GM18505 (cell line): ENCODE measurements around the gene TIMM44.

ENCODE experiments used
- ATAC-seq: cut with Tn5 transposase; IDR thresholded peaks from one replicate; pipeline ENCODE4 v1.9.1; 2021; ENCODE audit not compliant: unreplicated experiment
- POLR2A ChIP-seq: IDR thresholded peaks from 4 replicates; pipeline ENCODE4 v1.6.1; 2011; ENCODE audit warnings: borderline replicate concordance; ENCODE audit not compliant: insufficient read depth, insufficient read length; ENCODE audit errors: extremely low read depth

The TIMM44 gene

DNA sequence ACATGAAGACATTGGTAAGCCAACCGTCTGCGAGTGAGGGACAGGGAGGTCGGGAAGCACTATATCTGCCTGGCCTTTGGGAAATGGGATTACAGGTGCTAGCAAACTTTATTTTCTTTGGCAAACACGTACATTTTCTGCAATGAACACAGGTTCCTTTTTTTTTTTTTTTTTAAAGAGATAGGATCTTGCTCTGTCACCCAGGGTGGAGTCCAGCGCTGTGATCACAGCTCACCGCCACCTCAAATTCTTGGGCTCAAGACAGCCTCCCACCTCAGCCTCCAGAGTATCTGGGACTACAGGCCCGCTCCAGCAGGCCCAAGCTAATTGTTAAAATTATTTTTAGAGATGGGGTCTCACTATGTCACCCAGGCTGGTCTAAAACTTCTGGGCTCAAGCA, 37.7 kb upstream of the TIMM44 start:
- no peak for TF ChIP-seq POLR2A
- ATAC-seq, result no peak

DNA sequence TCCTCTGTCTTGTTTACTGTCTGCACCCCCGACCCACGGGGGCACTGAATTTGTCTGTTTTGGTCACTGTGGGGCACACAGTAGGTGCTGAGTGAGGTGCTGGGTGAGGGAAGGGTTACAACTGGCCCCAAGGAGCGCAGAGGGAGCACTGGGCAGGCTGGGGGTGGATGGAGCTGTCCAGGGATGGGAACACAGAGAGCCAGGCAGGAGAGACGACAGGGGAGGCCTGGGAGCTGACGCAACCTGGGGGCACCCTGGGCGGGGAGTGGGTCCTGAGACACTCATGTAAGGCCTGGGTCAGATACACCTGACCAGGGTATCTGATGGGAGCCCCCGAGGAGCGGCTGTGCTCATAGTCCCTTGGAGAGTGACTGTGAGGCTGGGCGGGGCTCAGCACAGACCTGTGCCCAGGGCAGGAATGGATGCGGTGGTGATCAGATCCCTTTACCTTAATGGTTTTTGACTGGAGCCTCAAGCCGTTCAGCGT, 37.2 kb upstream of the TIMM44 start:
- TF ChIP-seq POLR2A, result no peak
- ATAC-seq, result no peak

DNA sequence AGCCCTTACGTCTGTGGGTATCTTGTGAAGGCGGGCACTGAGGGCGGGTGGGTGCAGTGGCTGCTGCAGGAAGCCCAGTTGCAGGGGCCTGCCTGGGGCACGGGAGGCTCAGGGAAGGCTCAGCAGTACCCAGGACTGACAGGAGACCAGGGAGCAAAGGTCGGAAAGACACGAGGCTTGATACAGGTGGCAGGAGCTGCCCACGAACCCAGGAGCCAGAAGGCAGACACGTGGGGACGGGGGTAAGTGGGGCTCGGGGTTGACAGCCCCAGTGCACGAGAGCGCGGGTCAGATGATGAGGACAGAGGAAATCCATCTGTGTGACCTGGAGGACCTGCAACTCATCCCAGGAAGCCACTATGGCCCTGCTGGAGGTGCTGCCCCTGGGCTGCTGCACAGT, 36.7 kb upstream of the TIMM44 start:
- ATAC-seq, result no peak
- TF ChIP-seq POLR2A, result no peak

DNA sequence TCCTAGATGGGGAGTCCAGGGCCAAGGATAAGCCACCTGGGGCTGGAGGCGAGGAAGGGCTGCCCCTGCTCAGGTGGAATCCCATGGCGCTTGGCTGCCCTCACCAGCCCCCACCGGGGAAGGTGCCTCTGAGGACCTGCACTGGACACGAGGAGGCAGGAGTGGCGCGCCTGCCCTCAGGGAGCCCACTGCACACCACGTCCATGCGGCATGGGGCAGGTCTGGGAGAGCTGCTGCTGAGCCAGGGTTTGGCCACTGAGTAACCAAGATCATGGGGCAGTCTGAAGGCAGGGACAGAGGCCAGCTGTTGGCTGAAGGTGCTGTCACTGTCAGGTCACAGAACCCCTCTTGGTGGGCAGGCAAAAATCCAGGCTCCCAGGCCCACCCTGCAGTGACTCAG, 36.1 kb upstream of the TIMM44 start:
- no peak for ATAC-seq
- TF ChIP-seq POLR2A, result no peak

DNA sequence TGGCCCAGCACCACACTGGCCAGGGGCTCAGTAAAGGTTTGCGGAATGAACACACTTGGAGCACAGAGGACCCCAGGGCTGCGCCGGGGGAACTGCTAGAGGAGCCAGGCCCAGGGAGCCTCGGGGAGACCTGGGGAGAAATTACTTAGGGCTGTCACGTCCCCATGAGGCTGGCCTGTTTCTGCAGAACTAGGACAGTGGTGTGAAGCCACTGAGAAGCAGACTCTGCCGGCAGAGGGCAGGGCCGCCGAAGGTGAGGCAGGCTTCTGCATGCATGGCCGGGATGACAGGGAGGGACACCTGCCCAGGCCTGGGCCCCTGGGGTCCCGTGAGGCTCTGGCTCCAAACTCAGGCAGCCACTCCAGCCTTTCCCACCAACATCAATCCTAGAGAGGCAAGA, 35.5 kb upstream of the TIMM44 start:
- no peak for ATAC-seq
- TF ChIP-seq POLR2A, result no peak

DNA sequence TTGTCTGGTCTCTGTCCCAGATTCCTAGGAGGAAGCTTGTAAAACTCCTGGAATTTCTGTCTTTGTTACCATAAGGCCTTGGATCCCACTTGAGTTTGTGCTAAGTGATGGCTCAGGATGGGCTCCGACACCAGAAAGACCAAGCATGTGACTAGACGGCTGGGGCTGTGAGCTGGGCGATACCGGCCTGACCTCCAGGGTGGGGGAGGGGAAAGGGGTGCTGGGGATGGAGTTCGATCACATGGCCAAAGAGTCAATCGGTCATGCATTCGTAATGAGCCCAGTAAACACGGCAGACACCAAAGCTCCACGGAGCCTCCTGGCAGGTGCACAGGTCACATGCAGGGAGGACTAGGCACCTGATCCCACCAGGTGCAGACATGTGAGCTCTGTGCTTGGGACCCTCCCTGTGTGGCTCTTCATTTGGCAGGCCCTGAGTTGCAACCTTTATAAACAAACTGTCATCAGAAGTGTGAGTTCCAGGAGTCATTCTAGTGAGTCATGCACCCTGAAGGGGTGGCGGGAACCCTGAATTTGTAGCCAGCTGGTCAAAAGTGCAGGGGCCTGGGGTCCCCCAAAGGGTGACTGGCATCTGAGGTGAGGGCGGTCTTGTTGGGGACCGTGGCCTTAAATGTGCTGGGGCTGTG, 34.8 kb upstream of the TIMM44 start:
- TF ChIP-seq POLR2A, result no peak
- ATAC-seq, result no peak

DNA sequence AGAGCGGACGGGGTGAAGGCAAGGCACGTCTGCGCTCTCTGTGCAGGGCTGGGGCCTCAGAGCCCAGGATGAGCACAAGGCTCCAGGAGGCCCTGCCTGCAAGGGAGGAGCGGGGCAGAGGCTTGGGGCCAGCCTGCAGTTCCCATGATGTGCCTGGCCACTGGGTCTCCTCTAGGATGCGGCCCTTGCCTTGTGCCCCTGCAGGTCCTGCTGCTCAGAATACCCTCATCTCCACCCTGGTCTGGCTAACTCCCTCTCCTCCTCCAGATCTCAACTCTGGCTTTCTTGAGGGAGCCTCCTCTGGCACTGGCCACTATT, 34.2 kb upstream of the TIMM44 start:
- TF ChIP-seq POLR2A, result no peak
- ATAC-seq, result no peak

DNA sequence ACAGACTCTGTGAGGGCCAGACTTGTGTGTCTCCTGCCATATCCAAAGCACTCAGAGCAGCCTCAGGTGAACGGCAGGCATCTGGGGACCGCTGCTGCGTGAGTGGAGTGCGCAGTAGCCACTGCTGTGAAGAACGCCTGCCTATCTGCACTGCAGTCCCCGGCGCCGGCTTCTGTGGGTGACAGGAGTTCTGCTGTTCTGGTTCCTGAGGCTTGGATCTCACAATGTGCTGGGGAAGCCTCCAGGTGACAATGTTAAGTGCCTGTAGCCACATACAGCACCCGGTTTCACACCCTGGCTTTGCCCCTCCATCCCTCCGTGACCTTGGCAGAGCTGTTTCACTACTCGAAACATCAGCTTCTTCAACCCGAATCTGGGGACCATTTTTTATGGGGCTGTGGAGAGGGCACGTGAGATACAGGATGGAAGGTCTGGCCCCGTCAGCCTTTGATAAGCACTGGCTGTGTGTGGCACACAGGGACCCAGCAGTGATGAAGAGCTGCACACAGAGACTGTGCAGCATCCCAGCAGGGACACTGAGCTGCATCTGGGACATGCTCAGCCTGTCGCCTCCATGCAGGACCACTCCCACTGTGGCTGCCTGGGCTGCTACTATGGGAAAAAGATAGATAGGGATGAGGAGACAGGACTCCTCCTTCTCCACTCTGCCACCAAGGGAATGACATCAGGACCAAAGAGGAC, 33.7 kb upstream of the TIMM44 start:
- ATAC-seq, result no peak
- TF ChIP-seq POLR2A, result no peak

DNA sequence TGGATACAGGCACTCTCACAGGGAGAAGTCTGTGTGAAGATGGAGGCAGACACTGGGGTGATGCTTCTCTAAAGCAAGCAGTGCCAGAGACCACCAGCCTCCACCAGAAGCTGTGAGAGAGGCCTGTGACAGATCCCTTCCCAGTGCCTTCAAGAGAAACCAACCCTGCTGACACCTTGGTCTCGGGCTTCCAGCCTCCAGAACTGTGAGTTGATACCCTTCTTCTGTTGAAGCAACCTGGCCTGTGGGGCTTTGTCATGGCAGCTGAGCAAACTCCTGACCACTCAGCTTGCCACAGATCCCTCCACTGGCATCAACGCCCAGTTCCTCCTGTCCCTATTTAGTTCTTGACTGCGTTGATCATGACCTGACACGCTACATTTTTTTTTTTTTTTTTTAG, 33.0 kb upstream of the TIMM44 start:
- TF ChIP-seq POLR2A, result no peak
- ATAC-seq, result no peak

DNA sequence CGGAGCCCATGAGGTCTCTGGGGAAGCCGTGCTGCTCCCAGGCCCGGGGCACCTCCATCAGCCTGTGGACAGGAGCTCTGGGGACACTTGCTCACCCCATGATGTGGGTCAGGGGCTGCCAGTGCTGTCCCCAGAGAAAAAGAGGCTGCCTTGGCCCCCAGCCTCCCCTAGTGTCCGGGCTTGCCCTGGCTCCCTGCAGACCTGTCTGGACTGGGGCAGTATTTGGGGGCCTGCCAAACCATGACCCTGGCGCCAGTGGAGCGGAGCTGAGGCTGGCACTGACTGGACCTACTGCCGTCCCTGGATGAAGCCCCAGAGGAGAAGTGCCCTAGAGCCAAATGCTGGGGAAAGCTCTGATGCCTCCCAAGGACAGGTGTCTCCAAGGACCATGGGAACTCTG, 31.6 kb upstream of the TIMM44 start:
- ATAC-seq, result no peak
- TF ChIP-seq POLR2A, result no peak

DNA sequence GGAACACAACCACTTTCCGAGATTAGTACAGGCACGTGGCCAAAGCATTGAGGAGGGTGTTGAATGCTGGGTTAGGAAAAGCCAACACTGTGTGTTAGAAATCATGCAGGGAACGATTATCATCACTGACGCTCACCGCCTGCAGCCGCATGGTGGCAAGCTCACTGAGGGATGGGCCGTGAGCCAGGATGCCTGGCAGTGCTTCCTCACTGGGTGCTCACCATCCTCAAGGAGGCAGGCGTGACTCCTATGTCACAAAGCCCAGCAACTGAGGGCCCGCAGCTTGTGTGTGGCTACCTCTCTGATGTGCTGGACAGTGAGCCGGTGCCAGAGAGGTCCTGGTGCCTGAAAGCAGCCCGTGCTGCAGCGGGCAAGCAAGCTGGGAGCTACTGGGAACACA, 30.4 kb upstream of the TIMM44 start:
- ATAC-seq, result no peak
- no peak for TF ChIP-seq POLR2A

DNA sequence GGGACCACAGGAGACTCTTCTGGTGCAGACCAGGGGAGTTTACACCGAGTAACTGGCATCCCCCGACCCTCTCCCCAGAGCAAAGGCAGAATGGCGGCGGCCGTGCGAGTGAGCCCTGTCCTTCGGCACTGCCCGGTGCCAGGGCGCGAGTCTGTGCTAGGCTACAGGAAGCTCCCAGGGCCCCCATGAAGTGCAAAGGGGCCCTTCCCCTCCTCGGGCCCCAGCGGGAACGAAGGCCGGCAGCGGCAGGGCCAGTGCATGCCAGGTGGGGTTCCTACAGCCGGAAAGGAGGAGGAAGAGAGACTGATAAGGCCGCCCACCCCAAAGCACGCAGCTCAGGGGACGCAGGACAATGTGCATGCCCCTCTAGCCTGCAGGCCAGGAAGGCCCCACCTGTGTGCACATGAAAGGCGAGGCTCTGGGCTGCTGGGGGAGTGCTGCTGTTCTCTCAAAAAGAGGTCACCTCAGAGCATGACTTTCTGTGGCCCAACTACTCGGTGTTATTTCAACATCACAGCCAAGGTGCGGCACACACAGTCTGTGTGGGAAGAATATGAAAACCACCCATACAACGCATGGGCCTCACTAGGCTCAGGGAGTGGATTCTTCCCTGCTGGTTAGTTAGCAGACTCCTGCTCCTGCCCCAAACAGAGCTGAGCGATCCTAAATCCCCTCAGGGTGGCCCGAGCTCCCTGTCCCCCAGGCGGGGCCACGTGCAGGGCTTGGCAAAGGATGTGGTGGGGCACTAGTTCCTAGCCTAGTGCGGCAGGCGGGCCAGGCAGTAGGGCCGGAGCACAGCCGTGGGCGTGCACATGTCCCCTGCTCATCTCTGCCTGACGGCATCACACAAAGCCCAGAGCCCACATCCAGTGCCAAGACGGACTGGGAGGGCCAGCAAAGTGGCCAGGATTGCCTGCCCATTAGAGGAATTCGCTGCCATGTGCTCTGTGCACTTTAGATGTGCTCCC, 28.4 kb upstream of the TIMM44 start:
- no peak for TF ChIP-seq POLR2A
- no peak for ATAC-seq

DNA sequence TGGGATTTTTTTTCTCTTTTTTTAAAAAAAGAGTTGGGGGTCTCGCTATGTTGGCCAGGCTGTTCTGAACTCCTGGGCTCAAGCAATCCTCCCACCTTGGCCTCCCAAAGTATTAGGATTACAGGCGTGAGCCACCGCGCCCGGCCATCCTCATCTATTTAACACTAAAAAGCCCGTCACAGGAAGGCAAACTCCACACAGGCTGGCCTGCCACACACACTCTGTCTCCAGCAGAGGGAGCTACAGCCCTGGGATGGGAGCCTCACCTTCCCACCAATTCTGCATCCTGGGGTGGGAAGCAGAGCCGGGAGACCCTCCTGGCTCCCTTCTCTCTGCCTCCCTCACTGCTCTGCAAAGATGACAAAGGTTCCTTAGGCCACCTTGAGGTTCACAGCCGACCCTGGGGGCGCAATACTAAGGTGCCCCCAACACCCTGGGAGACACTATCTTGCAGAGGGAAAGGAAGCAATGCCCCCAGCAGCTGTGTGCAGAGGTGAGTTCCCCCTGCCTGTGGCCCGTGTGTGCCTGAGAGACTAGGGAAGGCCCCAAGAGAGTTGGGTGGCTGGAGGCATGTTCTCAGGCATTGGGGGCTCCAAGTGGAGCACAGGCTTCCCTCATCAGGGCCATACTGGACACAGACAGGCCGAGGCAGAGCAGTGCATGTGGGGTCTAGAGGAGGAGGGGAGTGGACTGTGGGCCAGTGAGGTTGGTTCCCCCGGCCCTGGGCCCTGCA, 27.4 kb upstream of the TIMM44 start:
- no peak for ATAC-seq

DNA sequence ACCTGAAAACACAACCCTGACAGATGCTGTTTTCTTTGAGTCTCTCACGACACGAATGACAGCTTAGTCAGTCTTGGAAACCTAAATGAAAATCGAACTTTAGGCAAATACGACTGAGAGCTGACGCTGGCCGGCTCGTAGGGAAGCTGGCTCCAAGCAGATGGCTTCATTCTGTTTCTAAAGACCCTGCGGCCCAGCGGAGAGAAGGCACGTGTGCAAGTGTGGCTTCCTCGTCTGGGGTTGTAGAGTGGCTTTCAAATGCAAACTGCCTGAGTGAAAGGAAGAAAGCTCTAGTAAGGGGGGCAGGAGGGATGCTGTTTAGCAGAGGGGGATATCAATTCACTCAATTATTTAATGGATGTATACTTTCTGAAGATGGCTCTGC, 26.1 kb upstream of the TIMM44 start:
- no peak for ATAC-seq

More for the DNA sequence above, 27.4 kb upstream of the TIMM44 start:
- TF ChIP-seq POLR2A, result no peak

More for the DNA sequence above, 26.1 kb upstream of the TIMM44 start:
- TF ChIP-seq POLR2A, result no peak
